ENCODE measurements around the gene CTH.

GRCh38 chr1:70386121-70386520 lies 24.9 kb upstream of the CTH start:
- no peak for TF ChIP-seq CTCF (IDR thresholded peaks at IDR 0.05)
- TF ChIP-seq POLR2A (IDR thresholded peaks at IDR 0.05): no peak
